RWPE2 (cell line): ENCODE data around the gene TAF4.

Experiments
- ATAC-seq: fragments of 200-7000 bp; cut with Tn5 transposase; 3 replicates; pipeline ENCODE4 v1.9.1; 2021; ENCODE audit warnings: low read depth
- DNase-seq: peaks from one replicate; pipeline ENCODE4 v3.0.0-alpha.2; 2020; ENCODE audit warnings: low spot score
- H3K27ac ChIP-seq: fragments of 450-650 bp; 2 replicates; pipeline ENCODE4 v1.5.1; 2017; ENCODE audit warnings: mild to moderate bottlenecking; ENCODE audit not compliant: poor library complexity, severe bottlenecking
- H3K27me3 ChIP-seq: fragments of 250-450 bp; sonication (Bioruptor Pico); 2 replicates; pipeline ENCODE4 v1.5.1; 2021; ENCODE audit warnings: mild to moderate bottlenecking, moderate library complexity; ENCODE audit not compliant: insufficient read depth, poor library complexity, severe bottlenecking
- H3K36me3 ChIP-seq: fragments of 250-450 bp; sonication (Bioruptor Pico); 2 replicates; pipeline ENCODE4 v1.5.1; 2020; ENCODE audit warnings: low read depth, mild to moderate bottlenecking, moderate library complexity
- H3K4me1 ChIP-seq: fragments of 250-450 bp; sonication (Bioruptor Pico); 2 replicates; pipeline ENCODE4 v1.5.1; 2021; ENCODE audit warnings: mild to moderate bottlenecking, moderate library complexity; ENCODE audit not compliant: insufficient read depth, poor library complexity, severe bottlenecking
- H3K4me3 ChIP-seq: fragments of 250-450 bp; sonication (Bioruptor Pico); 2 replicates; pipeline ENCODE4 v1.5.1; 2021; ENCODE audit warnings: mild to moderate bottlenecking, moderate library complexity; ENCODE audit not compliant: severe bottlenecking
- H3K9me3 ChIP-seq: fragments of 250-450 bp; sonication (Bioruptor Pico); 2 replicates; pipeline ENCODE4 v1.5.1; 2021; ENCODE audit warnings: mild to moderate bottlenecking, moderate library complexity; ENCODE audit not compliant: severe bottlenecking
- TF ChIP-seq, protein P1 (sequence below): fragments of 450-650 bp; IDR thresholded peaks from one replicate; pipeline ENCODE4 v1.5.1; 2017; ENCODE audit warnings: mild to moderate bottlenecking, moderate library complexity; ENCODE audit not compliant: poor library complexity, severe bottlenecking

The TAF4 gene

GRCh38 chr20:62009322-62009721, 56.4 kb downstream of the TAF4 start:
- no peak for ATAC-seq

DNA sequence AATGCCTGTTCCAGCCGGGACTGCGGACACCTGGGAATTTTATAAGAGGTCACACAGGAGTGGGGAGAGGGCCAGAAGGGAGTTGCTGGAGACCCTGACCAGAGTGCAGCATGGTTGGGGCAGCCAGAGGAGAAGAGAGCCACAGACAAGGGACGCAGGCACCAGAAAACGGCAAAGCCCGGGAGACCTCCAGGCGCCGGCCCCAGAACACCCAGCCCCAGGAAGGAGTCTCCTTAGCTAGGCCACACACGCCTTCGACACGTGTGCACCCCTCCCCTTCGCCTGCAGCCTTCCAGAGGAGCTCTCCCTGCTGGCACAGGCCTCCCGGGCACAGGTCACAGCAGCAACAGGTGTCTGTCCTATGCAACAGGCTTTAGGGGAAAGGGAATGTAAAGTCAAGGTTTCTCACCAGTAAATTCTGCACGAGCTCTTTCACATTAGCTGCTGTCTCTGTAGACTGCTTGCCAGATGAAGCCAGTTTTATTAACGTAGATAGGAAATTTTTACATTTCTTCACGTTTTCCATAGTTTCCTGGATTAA, 57.0 kb downstream of the TAF4 start:
- DNase-seq, result peak; percentile 82
- no peak for ATAC-seq
- H3K36me3 ChIP-seq, result peaks cover 88% of the 10 kb centered on the region
- TF ChIP-seq, protein P1, sequence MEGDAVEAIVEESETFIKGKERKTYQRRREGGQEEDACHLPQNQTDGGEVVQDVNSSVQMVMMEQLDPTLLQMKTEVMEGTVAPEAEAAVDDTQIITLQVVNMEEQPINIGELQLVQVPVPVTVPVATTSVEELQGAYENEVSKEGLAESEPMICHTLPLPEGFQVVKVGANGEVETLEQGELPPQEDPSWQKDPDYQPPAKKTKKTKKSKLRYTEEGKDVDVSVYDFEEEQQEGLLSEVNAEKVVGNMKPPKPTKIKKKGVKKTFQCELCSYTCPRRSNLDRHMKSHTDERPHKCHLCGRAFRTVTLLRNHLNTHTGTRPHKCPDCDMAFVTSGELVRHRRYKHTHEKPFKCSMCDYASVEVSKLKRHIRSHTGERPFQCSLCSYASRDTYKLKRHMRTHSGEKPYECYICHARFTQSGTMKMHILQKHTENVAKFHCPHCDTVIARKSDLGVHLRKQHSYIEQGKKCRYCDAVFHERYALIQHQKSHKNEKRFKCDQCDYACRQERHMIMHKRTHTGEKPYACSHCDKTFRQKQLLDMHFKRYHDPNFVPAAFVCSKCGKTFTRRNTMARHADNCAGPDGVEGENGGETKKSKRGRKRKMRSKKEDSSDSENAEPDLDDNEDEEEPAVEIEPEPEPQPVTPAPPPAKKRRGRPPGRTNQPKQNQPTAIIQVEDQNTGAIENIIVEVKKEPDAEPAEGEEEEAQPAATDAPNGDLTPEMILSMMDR, result no peak
- H3K4me1 ChIP-seq, result no peaks in the 10 kb centered on the region
- no peak overlapping the region for H3K4me3 ChIP-seq
- no peak overlapping the region for H3K27ac ChIP-seq
- H3K9me3 ChIP-seq, result no peaks in the 10 kb centered on the region
- no peaks in the 10 kb centered on the region for H3K27me3 ChIP-seq

More at GRCh38 chr20:62009322-62009721, 56.4 kb downstream of the TAF4 start:
- TF ChIP-seq, protein P1, result no peak
- H3K27me3 ChIP-seq, result no peaks in the 10 kb centered on the region
- no peaks in the 10 kb centered on the region for H3K9me3 ChIP-seq
- H3K4me1 ChIP-seq, result no peaks in the 10 kb centered on the region
- H3K36me3 ChIP-seq, result peaks cover 85% of the 10 kb centered on the region
- DNase-seq, result no peak
- no peak overlapping the region for H3K4me3 ChIP-seq
- H3K27ac ChIP-seq, result no peak overlapping the region

- Histone ChIP-seq H3K4me1 (no peaks in the 10 kb centered on the region), H3K27me3 (no peaks in the 10 kb centered on the region), H3K4me3 (no peak overlapping the region), H3K9me3 (no peaks in the 10 kb centered on the region), H3K36me3 (peaks cover 89% of the 10 kb centered on the region), H3K27ac (no peak overlapping the region)
- no peak for ATAC-seq
- TF ChIP-seq, protein P1, result no peak
- DNase-seq, result peak; percentile 81
These were observed 58.5 kb downstream of the TAF4 start for GRCh38 chr20:62007127-62007647.

- Histone ChIP-seq H3K4me3 (no peak overlapping the region), H3K27ac (no peak overlapping the region), H3K27me3 (no peaks in the 10 kb centered on the region), H3K4me1 (no peaks in the 10 kb centered on the region), H3K36me3 (peaks cover 92% of the 10 kb centered on the region), H3K9me3 (no peaks in the 10 kb centered on the region)
- TF ChIP-seq, protein P1, result no peak
- no peak for DNase-seq
- no peak for ATAC-seq
These were observed 59.2 kb downstream of the TAF4 start for GRCh38 chr20:62006482-62006881.

GRCh38 chr20:62004614-62005013, 61.1 kb downstream of the TAF4 start:
- H3K9me3 ChIP-seq, result no peaks in the 10 kb centered on the region
- no peaks in the 10 kb centered on the region for H3K27me3 ChIP-seq
- H3K4me1 ChIP-seq, result no peaks in the 10 kb centered on the region
- DNase-seq (peak; percentile 71), ATAC-seq (no peak)
- H3K27ac ChIP-seq, result no peak overlapping the region
- TF ChIP-seq, protein P1, result no peak
- peaks cover 90% of the 10 kb centered on the region for H3K36me3 ChIP-seq
- H3K4me3 ChIP-seq, result no peak overlapping the region
